ENCODE results near the gene GTF2I. TPM values are rescaled to one million over a fixed set of nuclear protein-coding genes. Genes with fewer than 3 reads are reported as not detected.

The GTF2I gene
- 285 TPM for total RNA-seq

DNA sequence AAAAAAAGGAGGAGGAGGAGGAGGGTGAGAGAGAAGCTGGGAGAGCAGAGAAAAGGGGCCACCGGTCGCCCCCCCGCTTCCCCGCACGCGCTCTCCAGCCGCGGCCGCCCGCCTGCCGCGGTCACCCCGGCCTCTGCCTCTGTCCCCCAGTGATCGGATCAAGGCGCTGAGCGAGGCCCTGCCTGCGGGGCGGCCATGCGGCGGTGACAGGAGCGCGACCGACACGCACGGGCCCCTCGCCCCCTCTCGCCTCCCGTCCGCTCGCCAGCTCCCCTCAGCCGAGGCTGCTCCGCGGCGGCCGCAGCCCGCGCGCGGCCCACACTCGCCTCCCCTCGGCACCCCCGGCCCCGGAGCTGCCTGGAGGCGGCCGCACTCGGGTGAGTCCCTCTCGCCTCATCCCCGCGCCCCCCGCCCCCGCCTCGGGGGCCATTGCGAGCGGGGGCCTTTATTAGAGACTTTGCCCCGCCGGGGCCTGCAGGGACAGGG is at the start of gene GTF2I:
TSS of gene GTF2I (plus strand) at position 27 of the 486 bp plus-strand sequence. CDS start 31,411 bp downstream, outside the sequence.

GRCh38 chr7:74773760-74774750 is 116.5 kb downstream of the GTF2I start, which contains the start of gene NCF1:
NCF1 (plus strand) TSS chr7:74774011; CDS start chr7:74774032, 21 bp downstream.

Other genes with a start within 250 kb of the GTF2I start
- gene GTF2IRD1, start 203.8 kb upstream of the GTF2I start, total RNA-seq = 39.9 TPM
- gene NCF1, start 116.3 kb downstream of the GTF2I start, total RNA-seq = 6.5 TPM
- gene GTF2IRD2, start 193.9 kb downstream of the GTF2I start, total RNA-seq = 18.9 TPM

Data from metanephros (tissue), 1 donor.